Spleen (tissue), 11 donors: ENCODE measurements around the gene ARL5A. TPM values are rescaled to one million over a fixed set of nuclear protein-coding genes. Genes with fewer than 3 reads are reported as not detected.

Source experiments
- DNase-seq: peaks from one replicate; pipeline ENCODE4 v3.0.0-alpha.2; 2020
- H3K27ac ChIP-seq, 8 donors: fragments of 200-600 bp; sonication (generic) in 7 of 8; 1 replicate in 4 of 8; 2 replicates in 4 of 8; pipeline versions ENCODE4 v1.5.0 to v1.8.0; 2016 to 2021; ENCODE audit warnings: inconsistent platforms in 4 of 8, mild to moderate bottlenecking in 4 of 8, moderate library complexity in 1 of 8
- H3K27me3 ChIP-seq, 7 donors: fragments of 200-600 bp; sonication (generic) in 6 of 7; replicated peaks in 1 of 7; 1 replicate in 4 of 7; 2 replicates in 3 of 7; pipeline versions ENCODE4 v1.5.0 to v1.8.0; 2016 to 2021; ENCODE audit warnings: inconsistent platforms in 3 of 7, mild to moderate bottlenecking in 1 of 7
- H3K36me3 ChIP-seq, 6 donors: fragments of 200-600 bp; sonication (generic) in 5 of 6; 1 replicate in 4 of 6; 2 replicates in 2 of 6; pipeline versions ENCODE4 v1.5.0 to v1.8.0; 2016 to 2021; ENCODE audit warnings: inconsistent platforms in 2 of 6
- H3K4me1 ChIP-seq, 6 donors: fragments of 200-600 bp; sonication (generic) in 5 of 6; 1 replicate in 3 of 6; 2 replicates in 3 of 6; pipeline versions ENCODE4 v1.5.0 to v1.8.0; 2016 to 2021; ENCODE audit warnings: inconsistent platforms in 3 of 6
- H3K4me3 ChIP-seq, 8 donors: fragments of 200-600 bp; sonication (generic) in 7 of 8; 1 replicate in 4 of 8; 2 replicates in 4 of 8; pipeline versions ENCODE4 v1.5.0 to v1.8.0; 2016 to 2021; ENCODE audit warnings: inconsistent platforms in 4 of 8, mild to moderate bottlenecking in 4 of 8, moderate library complexity in 2 of 8
- H3K9me3 ChIP-seq, 8 donors: fragments of 200-600 bp; sonication (generic) in 7 of 8; 1 replicate in 4 of 8; 2 replicates in 4 of 8; pipeline versions ENCODE4 v1.5.0 to v1.8.0; 2016 to 2021; ENCODE audit warnings: inconsistent platforms in 4 of 8
- POLR2A ChIP-seq, 3 donors: fragments of 450-650 bp; IDR thresholded peaks; one replicate each; pipeline ENCODE4 v1.5.1; 2017; ENCODE audit warnings: antibody characterized with exemption in 3 of 3, mild to moderate bottlenecking in 1 of 3
- POLR2AphosphoS5 ChIP-seq, 3 donors: sonication (generic); formaldehyde crosslinking; IDR thresholded peaks; one replicate each; pipeline ENCODE4 v1.5.1; 2017; ENCODE audit warnings: antibody characterized with exemption in 3 of 3
- WGBS, 5 donors: extraction: QIAGEN DNeasy Blood & Tissue Kit in 3 of 5; methylation state at CpG; one replicate each; pipeline versions ENCODE4 v1.1.5 to v1.1.7; 2013 to 2018; 5-methylcytosine and 5-hydroxymethylcytosine counted together
- intact Hi-C: fragments of 100-400 bp; cut with DNase I; formaldehyde crosslinking; loops from one replicate; pipeline ENCODE4 v1.15.0; 2023; ENCODE audit warnings: low total_unique reads
- polyA plus RNA-seq, 3 donors: library from polyadenylated mRNA; stranded (reverse); fragments of 200-250 nt; gene quantifications; one replicate each; pipeline ENCODE4 v1.2.1, GENCODE V29; 2013
- total RNA-seq, 7 donors: library from RNA; depleted of rRNA in 3 of 7; stranded (reverse); fragments of >200 nt in 3 of 7; fragmentation: NEBNext Ultra II Directional in 4 of 7; extraction: Animal tissue kit (Norgen Biotek cat#: 25700) in 4 of 7; gene quantifications; one replicate each; pipeline versions ENCODE4 v1.1.0 to v1.2.1, GENCODE V29; 2016 to 2021
- TF ChIP-seq, protein P1 (sequence below), 11 experiments: fragments of 200-600 bp in 7 of 11; fragments of 450-650 bp in 4 of 11; sonication (generic) in 4 of 11; IDR thresholded peaks in 8 of 11; conservative IDR thresholded peaks in 3 of 11; 1 replicate in 7 of 11; 2 replicates in 4 of 11; pipeline versions ENCODE4 v1.4.0 to v1.8.0; 2016 to 2021; ENCODE audit warnings: antibody characterized with exemption in 11 of 11, inconsistent platforms in 4 of 11, mild to moderate bottlenecking in 1 of 11
- donor health status: healthy with polysubstance abuse.
- donor health status: DM: no; HTN: no; CAD: no; lungs with moderate emphysema.
- donor health status: DM: no; HTN: no; CAD: no.
- donor health status: Bipolar disorder and iron deficiency.
- donor health status: healthy.
- donor health status: DM: no; HTN: no; CAD: no.
- donor health status: DM: yes; HTN: yes; CAD: no.

Gene ARL5A
- total and polyA plus RNA-seq, 10 donors = 9.5 to 89.9 (median 46.4) TPM

DNA sequence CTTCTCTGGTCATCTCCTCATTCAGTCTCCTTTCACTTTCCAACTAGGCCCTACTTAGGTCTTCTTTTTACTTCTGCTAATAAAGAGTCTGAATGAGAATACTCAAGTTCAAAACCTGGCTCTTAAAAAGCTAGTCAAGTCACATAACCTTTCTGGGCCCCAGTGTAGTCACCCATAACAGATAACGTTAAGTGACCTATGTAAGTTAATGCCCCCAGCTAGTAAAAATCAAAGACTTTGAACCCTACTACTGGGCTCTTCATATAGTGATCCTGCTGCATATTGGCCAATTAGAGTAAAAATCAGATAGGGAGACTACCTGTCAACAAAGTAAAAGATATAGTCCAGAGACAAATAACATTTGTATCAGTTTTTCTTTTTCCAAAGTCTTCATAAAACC lies 17.7 kb downstream of the ARL5A start:
- intact Hi-C loops = no loop called here
- Histone ChIP-seq H3K27me3 (no peaks in the 10 kb centered on the region), H3K4me3 (no peak overlapping the region), H3K9me3 (peaks cover 0 to 9% (median 2%) of the 10 kb centered on the region in 8 donors), H3K36me3 (peaks cover 0 to 86% (median 47%) of the 10 kb centered on the region in 6 donors), H3K4me1 (peaks cover 0 to 30% (median 15%) of the 10 kb centered on the region in 6 donors), H3K27ac (no peak overlapping the region)
- no peak for DNase-seq
- TF ChIP-seq POLR2AphosphoS5 (IDR thresholded peaks at IDR 0.05) = no peak
- TF ChIP-seq POLR2A (IDR thresholded peaks at IDR 0.05) = no peak
- TF ChIP-seq, protein P1, sequence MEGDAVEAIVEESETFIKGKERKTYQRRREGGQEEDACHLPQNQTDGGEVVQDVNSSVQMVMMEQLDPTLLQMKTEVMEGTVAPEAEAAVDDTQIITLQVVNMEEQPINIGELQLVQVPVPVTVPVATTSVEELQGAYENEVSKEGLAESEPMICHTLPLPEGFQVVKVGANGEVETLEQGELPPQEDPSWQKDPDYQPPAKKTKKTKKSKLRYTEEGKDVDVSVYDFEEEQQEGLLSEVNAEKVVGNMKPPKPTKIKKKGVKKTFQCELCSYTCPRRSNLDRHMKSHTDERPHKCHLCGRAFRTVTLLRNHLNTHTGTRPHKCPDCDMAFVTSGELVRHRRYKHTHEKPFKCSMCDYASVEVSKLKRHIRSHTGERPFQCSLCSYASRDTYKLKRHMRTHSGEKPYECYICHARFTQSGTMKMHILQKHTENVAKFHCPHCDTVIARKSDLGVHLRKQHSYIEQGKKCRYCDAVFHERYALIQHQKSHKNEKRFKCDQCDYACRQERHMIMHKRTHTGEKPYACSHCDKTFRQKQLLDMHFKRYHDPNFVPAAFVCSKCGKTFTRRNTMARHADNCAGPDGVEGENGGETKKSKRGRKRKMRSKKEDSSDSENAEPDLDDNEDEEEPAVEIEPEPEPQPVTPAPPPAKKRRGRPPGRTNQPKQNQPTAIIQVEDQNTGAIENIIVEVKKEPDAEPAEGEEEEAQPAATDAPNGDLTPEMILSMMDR (IDR thresholded peaks at IDR 0.05 in 8 of 11, conservative IDR thresholded peaks at IDR 0.05 in 3 of 11) = no peak
- WGBS, 5 donors = 89 to 100% (median 95%) methylated on average over 1 of the region's 1 CpG

DNA sequence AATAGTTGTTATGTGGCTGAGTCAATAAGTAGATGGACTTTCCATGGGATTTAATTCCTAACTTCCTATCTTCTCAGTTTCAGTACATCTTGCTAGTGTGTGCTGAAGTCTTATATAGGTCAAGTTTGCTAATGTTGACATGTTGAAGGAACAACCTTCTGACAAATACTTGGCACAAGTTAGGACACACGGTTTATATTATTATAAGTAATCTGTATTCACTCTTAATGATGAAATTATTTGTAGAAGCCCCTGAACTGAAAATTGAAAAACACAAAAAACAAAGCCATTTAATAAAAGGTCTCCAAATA lies 19.2 kb downstream of the ARL5A start:
- TF ChIP-seq, protein P1 (IDR thresholded peaks at IDR 0.05 in 8 of 11, conservative IDR thresholded peaks at IDR 0.05 in 3 of 11) = no peak
- TF ChIP-seq POLR2A (IDR thresholded peaks at IDR 0.05) = no peak
- TF ChIP-seq POLR2AphosphoS5 (IDR thresholded peaks at IDR 0.05) = no peak
- intact Hi-C loops = no loop called here
- 76 to 96% (median 84%) methylated on average over 1 of the region's 1 CpG for WGBS, 5 donors
- Histone ChIP-seq H3K4me1 (peaks cover 0 to 32% (median 15%) of the 10 kb centered on the region in 6 donors), H3K27me3 (no peaks in the 10 kb centered on the region), H3K27ac (peak overlapping the region in 1 of 8 donors; percentile 8), H3K9me3 (peaks cover 0 to 9% (median 2%) of the 10 kb centered on the region in 8 donors), H3K4me3 (no peak overlapping the region), H3K36me3 (peaks cover 0 to 86% (median 40%) of the 10 kb centered on the region in 6 donors)
- no peak for DNase-seq

DNA sequence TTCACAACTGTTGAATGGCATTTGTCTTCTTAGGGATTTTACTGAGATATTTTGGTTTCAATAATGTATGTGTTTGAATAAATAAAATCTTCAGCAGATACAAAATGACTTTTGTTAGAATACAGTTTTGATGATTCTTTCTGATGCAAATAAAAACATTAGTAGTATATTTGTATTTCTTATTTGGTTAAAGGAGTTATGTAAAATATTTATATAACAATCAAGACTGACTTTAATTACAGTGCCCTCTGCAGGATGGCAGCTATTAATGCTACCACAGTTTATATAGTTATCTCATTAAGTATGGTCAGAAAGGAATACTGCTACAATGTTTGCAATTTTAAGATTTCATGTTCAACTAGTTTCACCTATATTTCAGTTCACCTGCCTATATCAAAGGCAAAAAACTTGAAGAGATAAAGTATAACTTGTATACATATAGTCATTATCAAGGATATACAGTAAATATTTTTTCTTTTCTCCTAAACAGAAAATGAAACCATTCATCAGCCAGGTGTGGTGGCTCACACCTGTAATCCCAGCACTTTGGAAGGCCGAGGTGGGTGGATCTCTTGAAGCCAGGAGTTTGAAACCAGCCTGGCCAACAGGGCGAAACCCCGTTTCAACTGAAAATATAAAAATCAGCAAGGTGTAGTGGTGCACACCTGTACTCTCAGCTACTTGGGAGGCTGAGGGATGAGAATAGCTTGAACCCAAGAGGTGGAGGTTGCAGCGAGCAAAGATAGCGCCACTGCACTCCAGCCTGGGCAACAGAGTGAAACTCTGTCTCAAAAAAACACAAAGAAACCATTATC lies 19.8 kb downstream of the ARL5A start:
- no peaks in the 10 kb centered on the region for H3K27me3 ChIP-seq
- peaks cover 0 to 9% (median 2%) of the 10 kb centered on the region in 8 donors for H3K9me3 ChIP-seq
- no peak for DNase-seq
- no peak overlapping the region for H3K4me3 ChIP-seq
- WGBS, 5 donors = 80 to 86% (median 84%) methylated on average over 5 of the region's 5 CpGs
- peaks cover 0 to 32% (median 15%) of the 10 kb centered on the region in 6 donors for H3K4me1 ChIP-seq
- TF ChIP-seq, protein P1 (IDR thresholded peaks at IDR 0.05 in 8 of 11, conservative IDR thresholded peaks at IDR 0.05 in 3 of 11) = peak in 8 of 11 experiments; percentile 42 to 65 (median 58)
- TF ChIP-seq POLR2A (IDR thresholded peaks at IDR 0.05) = no peak
- peaks cover 0 to 86% (median 35%) of the 10 kb centered on the region in 6 donors for H3K36me3 ChIP-seq
- peak overlapping the region in 1 of 8 donors; percentile 8 for H3K27ac ChIP-seq
- intact Hi-C loops = no loop called here

DNA sequence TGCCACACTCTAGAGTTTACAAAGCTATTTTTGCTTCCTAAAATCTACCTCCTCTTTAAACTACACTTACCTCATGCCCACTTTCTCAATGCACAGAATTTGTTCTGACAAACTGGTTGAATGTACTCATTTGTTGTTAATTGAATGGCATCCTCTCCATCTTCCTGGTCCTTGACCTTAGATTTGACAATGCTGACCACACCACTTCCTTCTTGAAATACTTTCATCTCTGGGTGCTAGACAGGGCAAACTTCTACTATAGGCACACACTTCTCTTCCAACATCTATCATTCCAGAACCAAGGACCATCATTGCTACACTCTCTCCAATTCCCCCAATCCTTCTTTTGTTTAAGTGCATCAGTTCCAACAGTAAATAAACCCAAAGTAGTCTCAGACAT lies 22.3 kb downstream of the ARL5A start:
- H3K9me3 ChIP-seq = no peaks in the 10 kb centered on the region

More for the DNA sequence above, 22.3 kb downstream of the ARL5A start:
- no peak for TF ChIP-seq POLR2AphosphoS5 (IDR thresholded peaks at IDR 0.05)
- no peak for TF ChIP-seq POLR2A (IDR thresholded peaks at IDR 0.05)
- TF ChIP-seq, protein P1 (IDR thresholded peaks at IDR 0.05 in 8 of 11, conservative IDR thresholded peaks at IDR 0.05 in 3 of 11) = no peak
- H3K4me1 ChIP-seq = peaks cover 0 to 32% (median 15%) of the 10 kb centered on the region in 6 donors
- no peak overlapping the region for H3K4me3 ChIP-seq
- H3K27ac ChIP-seq = no peak overlapping the region
- DNase-seq = no peak
- H3K36me3 ChIP-seq = peaks cover 0 to 86% (median 20%) of the 10 kb centered on the region in 6 donors
- intact Hi-C loops = no loop called here
- H3K27me3 ChIP-seq = no peaks in the 10 kb centered on the region
